ENCODE measurements around the gene NAP1L5. TPM values are rescaled to one million over a fixed set of nuclear protein-coding genes. Genes with fewer than 3 reads are reported as not detected.

The NAP1L5 gene
- total and polyA plus RNA-seq, 5 donors from 2014 or later, result 1.8 to 9.0 (median 2.4) TPM

GRCh38 chr4:88660446-88661294 lies 37.0 kb downstream of the NAP1L5 start:
- H3K4me1 ChIP-seq (ENCODE audit: control insufficient read depth, insufficient read depth, low read length, poor library complexity, severe bottlenecking), result no peaks in the 10 kb centered on the region
- peaks cover 65% of the 10 kb centered on the region for H3K36me3 ChIP-seq (ENCODE audit: control insufficient read depth, insufficient read depth, low read length)
- H3K4me3 ChIP-seq (ENCODE audit: low read depth, low read length), result no peak overlapping the region
- H3K9me3 Mint-ChIP-seq, result peaks cover 0 to 1% (median 0%) of the 10 kb centered on the region in 7 donors
- H3K4me1 Mint-ChIP-seq, result peaks cover 14 to 33% (median 19%) of the 10 kb centered on the region in 4 donors
- H3K9me3 ChIP-seq (ENCODE audit: control insufficient read depth in 2 of 2, low read length in 2 of 2), result no peaks in the 10 kb centered on the region
- H3K27me3 Mint-ChIP-seq, result no peaks in the 10 kb centered on the region
- no peak overlapping the region for H3K27ac ChIP-seq (ENCODE audit: insufficient read depth, low read length, poor library complexity, severe bottlenecking)
- DNase-seq (no peak), ATAC-seq (ENCODE audit: low read depth in 2 of 2) (no peak)
- H3K4me3 Mint-ChIP-seq, result no peak overlapping the region
- H3K27me3 ChIP-seq (ENCODE audit: control insufficient read depth, insufficient read depth, low read length), result no peaks in the 10 kb centered on the region
- H3K27ac Mint-ChIP-seq, result no peak overlapping the region
- peaks cover 75% of the 10 kb centered on the region for H3K36me3 Mint-ChIP-seq

- no peak for ATAC-seq (ENCODE audit: low read depth in 2 of 2)
- H3K4me1 ChIP-seq (ENCODE audit: control insufficient read depth, insufficient read depth, low read length, poor library complexity, severe bottlenecking), result no peaks in the 10 kb centered on the region
- peaks cover 0 to 1% (median 0%) of the 10 kb centered on the region in 7 donors for H3K9me3 Mint-ChIP-seq
- H3K27ac ChIP-seq (ENCODE audit: insufficient read depth, low read length, poor library complexity, severe bottlenecking), result no peak overlapping the region
- peak in 1 of 3 donors; percentile 10 for DNase-seq
- no peak overlapping the region for H3K4me3 ChIP-seq (ENCODE audit: low read depth, low read length)
- no peaks in the 10 kb centered on the region for H3K27me3 Mint-ChIP-seq
- H3K27me3 ChIP-seq (ENCODE audit: control insufficient read depth, insufficient read depth, low read length), result no peaks in the 10 kb centered on the region
- no peak overlapping the region for H3K4me3 Mint-ChIP-seq
- peak overlapping the region in 1 of 3 donors; percentile 46 for H3K27ac Mint-ChIP-seq
- H3K4me1 Mint-ChIP-seq, result peaks cover 14 to 36% (median 23%) of the 10 kb centered on the region in 4 donors
- no peaks in the 10 kb centered on the region for H3K9me3 ChIP-seq (ENCODE audit: control insufficient read depth in 2 of 2, low read length in 2 of 2)
- H3K36me3 Mint-ChIP-seq, result peaks cover 75% of the 10 kb centered on the region
- H3K36me3 ChIP-seq (ENCODE audit: control insufficient read depth, insufficient read depth, low read length), result peaks cover 69% of the 10 kb centered on the region
Observed at GRCh38 chr4:88659890-88660208, 37.8 kb downstream of the NAP1L5 start.

GRCh38 chr4:88659055-88659889 lies 38.4 kb downstream of the NAP1L5 start:
- Mint-ChIP-seq H3K4me1 (peaks cover 14 to 36% (median 23%) of the 10 kb centered on the region in 4 donors), H3K27me3 (no peaks in the 10 kb centered on the region), H3K9me3 (peaks cover 0 to 1% (median 0%) of the 10 kb centered on the region in 7 donors), H3K4me3 (no peak overlapping the region), H3K27ac (peak overlapping the region in 2 of 3 donors; percentile 46 to 67), H3K36me3 (peaks cover 72% of the 10 kb centered on the region)
- DNase-seq (peak in 2 of 3 donors; percentile 53 to 66), ATAC-seq (ENCODE audit: low read depth in 2 of 2) (peak; percentile 70 to 74)
- Histone ChIP-seq H3K27ac (ENCODE audit: insufficient read depth, low read length, poor library complexity, severe bottlenecking) (no peak overlapping the region), H3K4me1 (ENCODE audit: control insufficient read depth, insufficient read depth, low read length, poor library complexity, severe bottlenecking) (no peaks in the 10 kb centered on the region), H3K27me3 (ENCODE audit: control insufficient read depth, insufficient read depth, low read length) (no peaks in the 10 kb centered on the region), H3K4me3 (ENCODE audit: low read depth, low read length) (no peak overlapping the region), H3K9me3 (ENCODE audit: control insufficient read depth in 2 of 2, low read length in 2 of 2) (no peaks in the 10 kb centered on the region), H3K36me3 (ENCODE audit: control insufficient read depth, insufficient read depth, low read length) (peaks cover 70% of the 10 kb centered on the region)

- Histone ChIP-seq H3K27me3 (ENCODE audit: control insufficient read depth, insufficient read depth, low read length) (no peaks in the 10 kb centered on the region), H3K4me1 (ENCODE audit: control insufficient read depth, insufficient read depth, low read length, poor library complexity, severe bottlenecking) (no peaks in the 10 kb centered on the region), H3K9me3 (ENCODE audit: control insufficient read depth in 2 of 2, low read length in 2 of 2) (no peaks in the 10 kb centered on the region), H3K4me3 (ENCODE audit: low read depth, low read length) (no peak overlapping the region), H3K27ac (ENCODE audit: insufficient read depth, low read length, poor library complexity, severe bottlenecking) (no peak overlapping the region), H3K36me3 (ENCODE audit: control insufficient read depth, insufficient read depth, low read length) (peaks cover 56% of the 10 kb centered on the region)
- peaks cover 55% of the 10 kb centered on the region for H3K36me3 Mint-ChIP-seq
- no peaks in the 10 kb centered on the region for H3K27me3 Mint-ChIP-seq
- H3K4me1 Mint-ChIP-seq, result peaks cover 9 to 43% (median 33%) of the 10 kb centered on the region in 4 donors
- no peak overlapping the region for H3K27ac Mint-ChIP-seq
- DNase-seq (no peak), ATAC-seq (ENCODE audit: low read depth in 2 of 2) (no peak)
- peaks cover 0 to 1% (median 0%) of the 10 kb centered on the region in 7 donors for H3K9me3 Mint-ChIP-seq
- no peak overlapping the region for H3K4me3 Mint-ChIP-seq
Observed at GRCh38 chr4:88655226-88655625, 42.4 kb downstream of the NAP1L5 start.

GRCh38 chr4:88653371-88653946 lies 44.2 kb downstream of the NAP1L5 start:
- Mint-ChIP-seq H3K4me1 (peaks cover 9 to 44% (median 41%) of the 10 kb centered on the region in 4 donors), H3K27me3 (no peaks in the 10 kb centered on the region), H3K9me3 (peaks cover 0 to 1% (median 0%) of the 10 kb centered on the region in 7 donors), H3K4me3 (peak overlapping the region in 1 of 4 donors; percentile 0), H3K27ac (peak overlapping the region; percentile 48 to 78 (median 70)), H3K36me3 (peaks cover 45% of the 10 kb centered on the region)
- no peaks in the 10 kb centered on the region for H3K4me1 ChIP-seq (ENCODE audit: control insufficient read depth, insufficient read depth, low read length, poor library complexity, severe bottlenecking)
- H3K27me3 ChIP-seq (ENCODE audit: control insufficient read depth, insufficient read depth, low read length), result no peaks in the 10 kb centered on the region
- H3K27ac ChIP-seq (ENCODE audit: insufficient read depth, low read length, poor library complexity, severe bottlenecking), result no peak overlapping the region
- H3K9me3 ChIP-seq (ENCODE audit: control insufficient read depth in 2 of 2, low read length in 2 of 2), result no peaks in the 10 kb centered on the region
- peaks cover 51% of the 10 kb centered on the region for H3K36me3 ChIP-seq (ENCODE audit: control insufficient read depth, insufficient read depth, low read length)
- ATAC-seq (ENCODE audit: low read depth in 2 of 2) (no peak), DNase-seq (no peak)
- no peak overlapping the region for H3K4me3 ChIP-seq (ENCODE audit: low read depth, low read length)

- Mint-ChIP-seq H3K9me3 (peaks cover 0 to 1% (median 0%) of the 10 kb centered on the region in 7 donors), H3K27me3 (no peaks in the 10 kb centered on the region), H3K36me3 (peaks cover 17% of the 10 kb centered on the region), H3K4me1 (peaks cover 13 to 71% (median 54%) of the 10 kb centered on the region in 4 donors), H3K4me3 (peak overlapping the region in 1 of 4 donors; percentile 3), H3K27ac (peak overlapping the region; percentile 1 to 69 (median 59))
- peaks cover 4% of the 10 kb centered on the region for H3K4me1 ChIP-seq (ENCODE audit: control insufficient read depth, insufficient read depth, low read length, poor library complexity, severe bottlenecking)
- ATAC-seq (ENCODE audit: low read depth in 2 of 2), result no peak
- no peaks in the 10 kb centered on the region for H3K9me3 ChIP-seq (ENCODE audit: control insufficient read depth in 2 of 2, low read length in 2 of 2)
- H3K36me3 ChIP-seq (ENCODE audit: control insufficient read depth, insufficient read depth, low read length), result peaks cover 22% of the 10 kb centered on the region
- H3K27ac ChIP-seq (ENCODE audit: insufficient read depth, low read length, poor library complexity, severe bottlenecking), result no peak overlapping the region
- no peak for DNase-seq
- no peak overlapping the region for H3K4me3 ChIP-seq (ENCODE audit: low read depth, low read length)
- no peaks in the 10 kb centered on the region for H3K27me3 ChIP-seq (ENCODE audit: control insufficient read depth, insufficient read depth, low read length)
Observed at GRCh38 chr4:88649716-88650115, 47.9 kb downstream of the NAP1L5 start.

GRCh38 chr4:88646528-88647280 lies 50.9 kb downstream of the NAP1L5 start:
- Mint-ChIP-seq H3K36me3 (peaks cover 7% of the 10 kb centered on the region), H3K27me3 (no peaks in the 10 kb centered on the region), H3K4me1 (peaks cover 15 to 74% (median 52%) of the 10 kb centered on the region in 4 donors), H3K4me3 (no peak overlapping the region), H3K27ac (peak overlapping the region in 2 of 3 donors; percentile 17 to 44), H3K9me3 (peaks cover 0 to 6% (median 1%) of the 10 kb centered on the region in 7 donors)
- no peak overlapping the region for H3K4me3 ChIP-seq (ENCODE audit: low read depth, low read length)
- H3K27ac ChIP-seq (ENCODE audit: insufficient read depth, low read length, poor library complexity, severe bottlenecking), result no peak overlapping the region
- H3K27me3 ChIP-seq (ENCODE audit: control insufficient read depth, insufficient read depth, low read length), result no peaks in the 10 kb centered on the region
- no peaks in the 10 kb centered on the region for H3K9me3 ChIP-seq (ENCODE audit: control insufficient read depth in 2 of 2, low read length in 2 of 2)
- peaks cover 4% of the 10 kb centered on the region for H3K36me3 ChIP-seq (ENCODE audit: control insufficient read depth, insufficient read depth, low read length)
- DNase-seq, result no peak
- peaks cover 4% of the 10 kb centered on the region for H3K4me1 ChIP-seq (ENCODE audit: control insufficient read depth, insufficient read depth, low read length, poor library complexity, severe bottlenecking)
- ATAC-seq (ENCODE audit: low read depth in 2 of 2), result no peak

Measured in CD4-positive, CD25-positive, alpha-beta regulatory T cell (primary cell).